ENCODE results near the gene SH3TC1. TPM values are rescaled to one million over a fixed set of nuclear protein-coding genes. Genes with fewer than 3 reads are reported as not detected.

SH3TC1 gene
- polyA plus RNA-seq, 4 donors, result 0.45 to 25.3 (median 6.3) TPM

DNA sequence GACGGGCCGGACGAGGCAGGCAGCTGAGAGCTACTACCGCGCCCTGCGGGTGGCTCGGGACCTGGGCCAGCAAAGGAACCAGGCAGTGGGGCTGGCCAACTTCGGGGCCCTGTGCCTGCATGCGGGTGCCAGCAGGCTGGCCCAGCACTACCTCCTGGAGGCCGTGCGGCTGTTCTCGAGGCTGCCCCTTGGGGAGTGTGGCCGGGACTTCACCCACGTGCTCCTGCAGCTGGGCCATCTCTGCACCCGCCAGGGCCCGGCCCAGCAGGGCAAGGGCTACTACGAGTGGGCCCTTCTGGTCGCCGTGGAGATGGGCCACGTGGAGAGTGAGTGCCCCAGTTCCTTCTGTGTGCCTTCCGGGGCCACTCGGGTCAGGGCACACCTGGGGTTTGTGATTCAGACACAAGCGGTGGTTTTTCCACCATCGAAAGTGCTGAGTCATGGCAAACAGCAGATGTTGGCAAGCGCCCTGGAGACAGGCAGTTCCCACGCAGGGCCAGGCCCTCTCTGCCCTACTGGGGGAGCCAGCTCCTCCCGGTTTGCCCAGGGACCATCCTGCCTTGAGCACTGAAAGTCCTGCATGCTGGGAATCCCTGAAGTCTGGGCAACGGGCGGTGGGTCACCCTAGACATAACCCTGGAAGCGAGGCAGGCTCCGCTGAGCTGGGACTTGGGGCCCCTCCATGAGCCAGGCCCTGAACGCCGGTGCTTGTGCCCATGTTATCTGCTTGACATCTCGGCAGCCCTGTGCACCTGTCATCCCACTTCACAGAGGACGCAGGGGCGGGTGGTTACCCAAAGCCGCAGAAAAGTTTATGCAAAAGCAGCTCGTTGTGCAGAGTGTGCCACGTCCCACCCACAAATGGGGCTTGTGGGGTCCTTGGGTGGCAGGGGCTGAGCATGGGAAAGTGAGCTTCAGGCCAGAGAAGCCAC is 29.5 kb downstream of the SH3TC1 start:
- FAIRE-seq (no peak), DNase-seq (peak; percentile 46 to 50)
- no peaks in the 10 kb centered on the region for H3K27me3 ChIP-seq (ENCODE audit: control insufficient read depth in 3 of 3, insufficient read depth in 3 of 3, low read length in 3 of 3)
- no peak overlapping the region for H3K4me3 ChIP-seq (ENCODE audit: low read depth in 1 of 3, low read length in 3 of 3)
- H3K4me1 ChIP-seq (ENCODE audit: control insufficient read depth in 3 of 3, insufficient read depth in 2 of 3, low read depth in 1 of 3, low read length in 2 of 3), result peaks cover 0 to 6% (median 0%) of the 10 kb centered on the region in 3 donors
- 40 to 49% (median 44%) methylated on average over 38 to 39 of the region's 39 CpGs for WGBS, 3 donors
- peak overlapping the region in 1 of 3 donors; percentile 68 for H3K27ac ChIP-seq (ENCODE audit: low read depth in 1 of 3, low read length in 2 of 3)
- H3K9me3 ChIP-seq (ENCODE audit: control insufficient read depth in 2 of 2, insufficient read depth in 1 of 2, low read depth in 1 of 2, low read length in 1 of 2), result no peaks in the 10 kb centered on the region
- peaks cover 0 to 74% (median 0%) of the 10 kb centered on the region in 3 donors for H3K36me3 ChIP-seq (ENCODE audit: control insufficient read depth in 3 of 3, insufficient read depth in 2 of 3, low read depth in 1 of 3, low read length in 3 of 3)

DNA sequence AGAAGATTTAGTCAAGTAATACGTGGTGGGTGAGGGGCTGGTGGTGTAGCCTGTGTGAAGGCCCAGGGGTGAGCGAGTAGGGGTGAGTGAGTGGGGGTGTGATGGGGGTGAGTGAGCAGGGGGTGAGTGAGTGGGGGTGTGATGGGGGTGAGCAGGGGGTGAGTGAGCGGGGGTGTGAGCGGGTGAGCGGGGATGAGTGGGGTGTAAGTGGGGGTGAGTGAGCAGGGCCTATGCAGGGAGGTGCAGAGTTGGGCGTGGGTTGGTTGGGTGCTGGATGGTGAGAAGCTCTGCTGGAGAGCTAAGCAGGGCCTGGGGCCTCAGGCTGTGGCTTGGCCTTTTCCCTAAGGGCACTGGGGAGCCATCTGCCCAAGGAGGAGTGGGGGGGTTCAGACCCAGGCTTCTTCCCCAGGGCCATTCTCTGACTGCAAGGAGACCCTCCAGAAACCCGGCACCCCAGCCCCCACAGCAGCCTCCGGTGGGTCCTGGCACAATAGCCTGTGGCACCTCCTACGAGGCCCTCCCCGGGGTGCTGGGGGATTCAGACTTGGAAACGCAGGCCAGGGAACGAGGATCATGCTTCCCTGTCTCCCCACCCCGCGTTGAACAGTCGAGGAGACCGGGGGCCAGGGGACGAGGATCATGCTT is 30.4 kb downstream of the SH3TC1 start:
- peak overlapping the region in 1 of 3 donors; percentile 68 for H3K27ac ChIP-seq (ENCODE audit: low read depth in 1 of 3, low read length in 2 of 3)
- 91 to 93% (median 93%) methylated on average over 17 of the region's 17 CpGs for WGBS, 3 donors
- no peaks in the 10 kb centered on the region for H3K9me3 ChIP-seq (ENCODE audit: control insufficient read depth in 2 of 2, insufficient read depth in 1 of 2, low read depth in 1 of 2, low read length in 1 of 2)
- no peak for DNase-seq
- peaks cover 0 to 6% (median 0%) of the 10 kb centered on the region in 3 donors for H3K4me1 ChIP-seq (ENCODE audit: control insufficient read depth in 3 of 3, insufficient read depth in 2 of 3, low read depth in 1 of 3, low read length in 2 of 3)
- no peak for FAIRE-seq
- peaks cover 0 to 70% (median 0%) of the 10 kb centered on the region in 3 donors for H3K36me3 ChIP-seq (ENCODE audit: control insufficient read depth in 3 of 3, insufficient read depth in 2 of 3, low read depth in 1 of 3, low read length in 3 of 3)
- no peaks in the 10 kb centered on the region for H3K27me3 ChIP-seq (ENCODE audit: control insufficient read depth in 3 of 3, insufficient read depth in 3 of 3, low read length in 3 of 3)
- H3K4me3 ChIP-seq (ENCODE audit: low read depth in 1 of 3, low read length in 3 of 3), result no peak overlapping the region

DNA sequence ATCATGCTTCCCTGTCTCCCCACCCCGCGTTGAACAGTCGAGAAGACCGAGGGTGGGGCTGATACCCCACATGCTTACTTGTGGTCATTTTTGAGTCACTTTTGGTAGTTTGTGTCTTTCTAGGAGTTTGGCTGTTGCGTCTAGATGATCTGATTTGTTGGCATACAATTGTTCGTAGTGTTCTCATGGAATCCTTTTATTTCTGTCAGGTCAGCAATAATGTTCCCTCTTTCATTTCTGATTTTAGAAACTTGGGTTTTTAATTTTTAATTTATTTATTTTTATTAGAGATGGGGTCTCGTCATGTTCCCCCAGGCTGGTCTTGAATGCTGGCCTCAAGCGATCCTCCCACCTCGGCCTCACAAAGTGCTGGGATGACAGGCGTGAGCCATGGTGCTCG is 30.9 kb downstream of the SH3TC1 start:
- Histone ChIP-seq H3K4me1 (ENCODE audit: control insufficient read depth in 3 of 3, insufficient read depth in 2 of 3, low read depth in 1 of 3, low read length in 2 of 3) (peaks cover 0 to 6% (median 0%) of the 10 kb centered on the region in 3 donors), H3K27ac (ENCODE audit: low read depth in 1 of 3, low read length in 2 of 3) (no peak overlapping the region), H3K27me3 (ENCODE audit: control insufficient read depth in 3 of 3, insufficient read depth in 3 of 3, low read length in 3 of 3) (no peaks in the 10 kb centered on the region), H3K36me3 (ENCODE audit: control insufficient read depth in 3 of 3, insufficient read depth in 2 of 3, low read depth in 1 of 3, low read length in 3 of 3) (peaks cover 0 to 70% (median 0%) of the 10 kb centered on the region in 3 donors), H3K9me3 (ENCODE audit: control insufficient read depth in 2 of 2, insufficient read depth in 1 of 2, low read depth in 1 of 2, low read length in 1 of 2) (no peaks in the 10 kb centered on the region), H3K4me3 (ENCODE audit: low read depth in 1 of 3, low read length in 3 of 3) (no peak overlapping the region)
- FAIRE-seq, result no peak
- no peak for DNase-seq
- 93 to 97% (median 94%) methylated on average over 11 of the region's 11 CpGs for WGBS, 3 donors

DNA sequence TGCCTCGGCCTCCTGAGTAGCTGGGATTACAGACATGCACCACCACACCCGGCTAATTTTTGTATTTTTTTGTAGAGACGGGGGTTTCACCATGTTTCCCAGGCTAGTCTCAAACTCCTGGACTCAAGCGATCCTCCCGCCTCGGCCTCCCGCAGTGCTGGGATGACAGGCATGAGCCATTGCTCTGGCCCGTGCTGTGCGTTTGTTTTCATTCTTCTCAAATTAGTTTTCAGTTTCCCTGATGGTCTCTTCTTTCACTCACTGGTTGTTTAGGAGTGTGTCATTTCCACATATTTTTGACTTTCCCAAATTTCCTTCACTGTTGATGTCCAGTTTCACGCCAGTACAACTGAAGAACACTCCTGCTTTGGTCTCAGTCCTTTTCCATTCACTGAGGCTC is 31.8 kb downstream of the SH3TC1 start:
- FAIRE-seq (no peak), DNase-seq (no peak)
- Histone ChIP-seq H3K4me1 (ENCODE audit: control insufficient read depth in 3 of 3, insufficient read depth in 2 of 3, low read depth in 1 of 3, low read length in 2 of 3) (peaks cover 0 to 6% (median 0%) of the 10 kb centered on the region in 3 donors), H3K9me3 (ENCODE audit: control insufficient read depth in 2 of 2, insufficient read depth in 1 of 2, low read depth in 1 of 2, low read length in 1 of 2) (no peaks in the 10 kb centered on the region), H3K27me3 (ENCODE audit: control insufficient read depth in 3 of 3, insufficient read depth in 3 of 3, low read length in 3 of 3) (no peaks in the 10 kb centered on the region), H3K36me3 (ENCODE audit: control insufficient read depth in 3 of 3, insufficient read depth in 2 of 3, low read depth in 1 of 3, low read length in 3 of 3) (peaks cover 0 to 70% (median 0%) of the 10 kb centered on the region in 3 donors), H3K27ac (ENCODE audit: low read depth in 1 of 3, low read length in 2 of 3) (no peak overlapping the region), H3K4me3 (ENCODE audit: low read depth in 1 of 3, low read length in 3 of 3) (no peak overlapping the region)
- 94 to 98% (median 95%) methylated on average over 10 of the region's 10 CpGs for WGBS, 3 donors

DNA sequence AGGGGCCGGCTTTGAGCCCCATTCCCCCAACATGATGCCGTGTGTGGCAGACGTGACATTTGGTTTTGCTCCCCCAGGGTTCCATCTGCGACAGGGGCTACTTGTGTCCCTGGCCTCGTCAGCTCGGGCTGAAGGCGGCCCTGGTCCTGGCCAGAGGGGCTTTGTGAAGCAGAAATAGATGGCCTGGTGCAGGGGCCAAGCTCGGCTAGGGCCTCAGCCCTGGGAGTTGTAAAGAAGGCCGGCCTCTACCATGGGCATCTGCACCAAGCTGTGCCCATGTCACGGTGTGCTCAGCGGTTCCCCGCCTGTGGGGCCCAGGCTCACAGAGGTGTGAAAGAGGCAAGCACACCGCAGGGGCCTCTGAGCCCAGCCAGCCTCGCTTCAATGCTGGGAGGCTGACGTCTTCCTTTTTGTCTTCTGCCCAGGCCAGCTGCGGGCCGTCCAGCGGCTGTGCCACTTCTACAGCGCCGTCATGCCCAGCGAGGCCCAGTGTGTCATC is 32.5 kb downstream of the SH3TC1 start:
- peaks cover 0 to 6% (median 0%) of the 10 kb centered on the region in 3 donors for H3K4me1 ChIP-seq (ENCODE audit: control insufficient read depth in 3 of 3, insufficient read depth in 2 of 3, low read depth in 1 of 3, low read length in 2 of 3)
- DNase-seq (no peak), FAIRE-seq (no peak)
- peaks cover 0 to 71% (median 0%) of the 10 kb centered on the region in 3 donors for H3K36me3 ChIP-seq (ENCODE audit: control insufficient read depth in 3 of 3, insufficient read depth in 2 of 3, low read depth in 1 of 3, low read length in 3 of 3)
- H3K27me3 ChIP-seq (ENCODE audit: control insufficient read depth in 3 of 3, insufficient read depth in 3 of 3, low read length in 3 of 3), result no peaks in the 10 kb centered on the region
- WGBS, 3 donors, result 91 to 96% (median 92%) methylated on average over 19 to 21 of the region's 21 CpGs
- no peaks in the 10 kb centered on the region for H3K9me3 ChIP-seq (ENCODE audit: control insufficient read depth in 2 of 2, insufficient read depth in 1 of 2, low read depth in 1 of 2, low read length in 1 of 2)
- no peak overlapping the region for H3K4me3 ChIP-seq (ENCODE audit: low read depth in 1 of 3, low read length in 3 of 3)
- no peak overlapping the region for H3K27ac ChIP-seq (ENCODE audit: low read depth in 1 of 3, low read length in 2 of 3)

DNA sequence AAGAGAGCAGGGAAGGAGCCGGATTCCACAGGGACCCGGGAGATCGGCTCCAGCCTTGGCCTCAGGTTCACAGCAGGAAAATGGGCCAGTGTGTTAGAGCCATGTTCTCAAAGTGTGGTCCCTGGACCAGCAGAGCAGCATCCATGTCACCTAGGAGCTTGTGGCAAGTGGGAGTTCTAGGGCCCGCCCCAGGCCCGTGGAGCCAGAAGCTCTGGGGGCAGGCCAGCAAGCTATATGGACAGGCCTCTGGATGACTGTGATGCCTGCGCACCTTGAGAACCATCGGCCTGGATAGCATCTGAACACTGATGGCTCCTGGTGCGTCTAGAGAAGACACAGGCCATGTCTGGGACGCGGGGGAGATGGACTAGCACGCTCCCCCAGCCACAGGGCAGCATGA is 33.7 kb downstream of the SH3TC1 start:
- FAIRE-seq (no peak), DNase-seq (no peak)
- Histone ChIP-seq H3K27me3 (ENCODE audit: control insufficient read depth in 3 of 3, insufficient read depth in 3 of 3, low read length in 3 of 3) (no peaks in the 10 kb centered on the region), H3K4me3 (ENCODE audit: low read depth in 1 of 3, low read length in 3 of 3) (no peak overlapping the region), H3K27ac (ENCODE audit: low read depth in 1 of 3, low read length in 2 of 3) (no peak overlapping the region), H3K4me1 (ENCODE audit: control insufficient read depth in 3 of 3, insufficient read depth in 2 of 3, low read depth in 1 of 3, low read length in 2 of 3) (peaks cover 0 to 6% (median 3%) of the 10 kb centered on the region in 3 donors), H3K9me3 (ENCODE audit: control insufficient read depth in 2 of 2, insufficient read depth in 1 of 2, low read depth in 1 of 2, low read length in 1 of 2) (no peaks in the 10 kb centered on the region), H3K36me3 (ENCODE audit: control insufficient read depth in 3 of 3, insufficient read depth in 2 of 3, low read depth in 1 of 3, low read length in 3 of 3) (peaks cover 0 to 71% (median 0%) of the 10 kb centered on the region in 3 donors)
- 95 to 97% (median 96%) methylated on average over 11 of the region's 11 CpGs for WGBS, 3 donors

DNA sequence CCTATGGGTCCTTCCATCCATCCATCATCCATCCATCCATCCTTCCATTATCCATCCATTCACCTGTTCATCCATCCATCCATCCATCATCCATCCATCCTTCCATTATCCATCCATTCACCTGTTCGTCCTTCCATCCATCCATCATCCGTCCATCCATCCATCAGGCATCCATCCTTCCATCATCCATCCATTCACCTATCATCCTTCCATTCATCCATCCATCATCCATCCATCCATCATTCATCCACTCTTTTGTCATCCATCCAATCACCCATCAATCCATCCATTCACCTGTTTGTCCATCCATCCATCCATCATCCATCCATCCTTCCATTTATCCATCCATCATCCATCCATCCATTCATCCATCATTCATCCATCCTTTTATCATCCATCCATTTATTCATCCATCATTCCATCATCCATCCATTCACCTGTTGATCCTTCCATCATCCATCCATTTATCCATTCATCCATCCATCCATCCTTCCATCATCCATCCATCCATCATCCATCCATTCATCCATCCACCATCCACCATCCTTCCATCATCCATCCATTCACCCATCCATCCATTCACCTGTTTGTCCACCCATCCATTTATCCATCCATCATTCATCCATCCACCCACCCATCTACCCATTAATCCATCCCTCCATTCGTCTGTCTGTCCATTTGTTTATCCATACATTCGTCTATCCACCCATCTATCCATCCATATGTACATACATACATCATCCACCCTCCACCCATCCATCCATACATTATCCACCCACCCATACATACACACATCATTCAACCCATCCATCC is 34.8 kb downstream of the SH3TC1 start:
- DNase-seq (no peak), FAIRE-seq (no peak)
- Histone ChIP-seq H3K9me3 (ENCODE audit: control insufficient read depth in 2 of 2, insufficient read depth in 1 of 2, low read depth in 1 of 2, low read length in 1 of 2) (no peaks in the 10 kb centered on the region), H3K27me3 (ENCODE audit: control insufficient read depth in 3 of 3, insufficient read depth in 3 of 3, low read length in 3 of 3) (no peaks in the 10 kb centered on the region), H3K4me1 (ENCODE audit: control insufficient read depth in 3 of 3, insufficient read depth in 2 of 3, low read depth in 1 of 3, low read length in 2 of 3) (peaks cover 0 to 13% (median 0%) of the 10 kb centered on the region in 3 donors), H3K27ac (ENCODE audit: low read depth in 1 of 3, low read length in 2 of 3) (no peak overlapping the region), H3K4me3 (ENCODE audit: low read depth in 1 of 3, low read length in 3 of 3) (no peak overlapping the region), H3K36me3 (ENCODE audit: control insufficient read depth in 3 of 3, insufficient read depth in 2 of 3, low read depth in 1 of 3, low read length in 3 of 3) (peaks cover 0 to 64% (median 0%) of the 10 kb centered on the region in 3 donors)
- WGBS, 3 donors, result 87 to 93% (median 91%) methylated on average over 4 of the region's 4 CpGs

DNA sequence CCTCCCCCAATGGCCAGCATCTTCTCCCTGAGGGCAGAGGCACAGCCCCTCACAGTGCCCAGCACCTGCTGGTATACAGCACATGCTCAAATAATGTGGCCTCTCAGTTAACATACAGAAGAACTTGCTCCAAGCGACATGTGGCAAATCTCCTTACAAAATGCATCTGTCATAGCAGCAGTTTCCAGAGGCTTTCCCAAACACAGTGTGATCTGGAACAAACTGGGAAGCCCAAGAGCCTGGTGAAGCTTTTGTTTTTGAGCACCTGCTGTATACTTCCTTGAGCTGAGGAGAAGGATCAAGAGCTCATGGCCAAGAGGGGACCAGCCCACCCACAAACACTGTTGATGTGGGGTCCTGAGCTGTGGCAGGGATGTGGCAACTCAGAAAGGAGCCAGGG is 35.6 kb downstream of the SH3TC1 start:
- H3K9me3 ChIP-seq (ENCODE audit: control insufficient read depth in 2 of 2, insufficient read depth in 1 of 2, low read depth in 1 of 2, low read length in 1 of 2), result no peaks in the 10 kb centered on the region
- 93 to 100% (median 95%) methylated on average over 1 of the region's 1 CpG for WGBS, 3 donors
- no peak overlapping the region for H3K4me3 ChIP-seq (ENCODE audit: low read depth in 1 of 3, low read length in 3 of 3)
- DNase-seq, result no peak
- peaks cover 0 to 21% (median 0%) of the 10 kb centered on the region in 3 donors for H3K4me1 ChIP-seq (ENCODE audit: control insufficient read depth in 3 of 3, insufficient read depth in 2 of 3, low read depth in 1 of 3, low read length in 2 of 3)
- H3K36me3 ChIP-seq (ENCODE audit: control insufficient read depth in 3 of 3, insufficient read depth in 2 of 3, low read depth in 1 of 3, low read length in 3 of 3), result peaks cover 0 to 69% (median 0%) of the 10 kb centered on the region in 3 donors
- H3K27ac ChIP-seq (ENCODE audit: low read depth in 1 of 3, low read length in 2 of 3), result no peak overlapping the region
- H3K27me3 ChIP-seq (ENCODE audit: control insufficient read depth in 3 of 3, insufficient read depth in 3 of 3, low read length in 3 of 3), result no peaks in the 10 kb centered on the region
- FAIRE-seq, result no peak
